Myocyte (in vitro differentiated cells): ENCODE data around the gene IGF2R. TPM values are rescaled to one million over a fixed set of nuclear protein-coding genes. Genes with fewer than 3 reads are reported as not detected.
"Not testable (repeated sequence)": the region's sequence is repeated elsewhere in the genome, so short reads cannot be mapped to it uniquely, and the experiment has no call there.

Experiments
- DNase-seq: peaks from one replicate; pipeline ENCODE4 v3.0.0-alpha.2; 2012; ENCODE audit warnings: low read depth
- polyA plus RNA-seq: library from polyadenylated mRNA; unstranded; fragments of >200 nt; gene quantifications from one replicate; pipeline ENCODE4 v1.2.1, GENCODE V29; 2012; ENCODE audit warnings: missing spikeins
- total RNA-seq: library from RNA; depleted of rRNA; stranded (reverse); fragments of >200 nt; gene quantifications from 2 replicates; pipeline ENCODE4 v1.2.3, GENCODE V29; 2014

The IGF2R gene, protein sequence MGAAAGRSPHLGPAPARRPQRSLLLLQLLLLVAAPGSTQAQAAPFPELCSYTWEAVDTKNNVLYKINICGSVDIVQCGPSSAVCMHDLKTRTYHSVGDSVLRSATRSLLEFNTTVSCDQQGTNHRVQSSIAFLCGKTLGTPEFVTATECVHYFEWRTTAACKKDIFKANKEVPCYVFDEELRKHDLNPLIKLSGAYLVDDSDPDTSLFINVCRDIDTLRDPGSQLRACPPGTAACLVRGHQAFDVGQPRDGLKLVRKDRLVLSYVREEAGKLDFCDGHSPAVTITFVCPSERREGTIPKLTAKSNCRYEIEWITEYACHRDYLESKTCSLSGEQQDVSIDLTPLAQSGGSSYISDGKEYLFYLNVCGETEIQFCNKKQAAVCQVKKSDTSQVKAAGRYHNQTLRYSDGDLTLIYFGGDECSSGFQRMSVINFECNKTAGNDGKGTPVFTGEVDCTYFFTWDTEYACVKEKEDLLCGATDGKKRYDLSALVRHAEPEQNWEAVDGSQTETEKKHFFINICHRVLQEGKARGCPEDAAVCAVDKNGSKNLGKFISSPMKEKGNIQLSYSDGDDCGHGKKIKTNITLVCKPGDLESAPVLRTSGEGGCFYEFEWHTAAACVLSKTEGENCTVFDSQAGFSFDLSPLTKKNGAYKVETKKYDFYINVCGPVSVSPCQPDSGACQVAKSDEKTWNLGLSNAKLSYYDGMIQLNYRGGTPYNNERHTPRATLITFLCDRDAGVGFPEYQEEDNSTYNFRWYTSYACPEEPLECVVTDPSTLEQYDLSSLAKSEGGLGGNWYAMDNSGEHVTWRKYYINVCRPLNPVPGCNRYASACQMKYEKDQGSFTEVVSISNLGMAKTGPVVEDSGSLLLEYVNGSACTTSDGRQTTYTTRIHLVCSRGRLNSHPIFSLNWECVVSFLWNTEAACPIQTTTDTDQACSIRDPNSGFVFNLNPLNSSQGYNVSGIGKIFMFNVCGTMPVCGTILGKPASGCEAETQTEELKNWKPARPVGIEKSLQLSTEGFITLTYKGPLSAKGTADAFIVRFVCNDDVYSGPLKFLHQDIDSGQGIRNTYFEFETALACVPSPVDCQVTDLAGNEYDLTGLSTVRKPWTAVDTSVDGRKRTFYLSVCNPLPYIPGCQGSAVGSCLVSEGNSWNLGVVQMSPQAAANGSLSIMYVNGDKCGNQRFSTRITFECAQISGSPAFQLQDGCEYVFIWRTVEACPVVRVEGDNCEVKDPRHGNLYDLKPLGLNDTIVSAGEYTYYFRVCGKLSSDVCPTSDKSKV (N-terminal part only)
- total RNA-seq = 81.3 and 85.3 TPM in 2 replicates
- polyA plus RNA-seq = 146 TPM

DNA sequence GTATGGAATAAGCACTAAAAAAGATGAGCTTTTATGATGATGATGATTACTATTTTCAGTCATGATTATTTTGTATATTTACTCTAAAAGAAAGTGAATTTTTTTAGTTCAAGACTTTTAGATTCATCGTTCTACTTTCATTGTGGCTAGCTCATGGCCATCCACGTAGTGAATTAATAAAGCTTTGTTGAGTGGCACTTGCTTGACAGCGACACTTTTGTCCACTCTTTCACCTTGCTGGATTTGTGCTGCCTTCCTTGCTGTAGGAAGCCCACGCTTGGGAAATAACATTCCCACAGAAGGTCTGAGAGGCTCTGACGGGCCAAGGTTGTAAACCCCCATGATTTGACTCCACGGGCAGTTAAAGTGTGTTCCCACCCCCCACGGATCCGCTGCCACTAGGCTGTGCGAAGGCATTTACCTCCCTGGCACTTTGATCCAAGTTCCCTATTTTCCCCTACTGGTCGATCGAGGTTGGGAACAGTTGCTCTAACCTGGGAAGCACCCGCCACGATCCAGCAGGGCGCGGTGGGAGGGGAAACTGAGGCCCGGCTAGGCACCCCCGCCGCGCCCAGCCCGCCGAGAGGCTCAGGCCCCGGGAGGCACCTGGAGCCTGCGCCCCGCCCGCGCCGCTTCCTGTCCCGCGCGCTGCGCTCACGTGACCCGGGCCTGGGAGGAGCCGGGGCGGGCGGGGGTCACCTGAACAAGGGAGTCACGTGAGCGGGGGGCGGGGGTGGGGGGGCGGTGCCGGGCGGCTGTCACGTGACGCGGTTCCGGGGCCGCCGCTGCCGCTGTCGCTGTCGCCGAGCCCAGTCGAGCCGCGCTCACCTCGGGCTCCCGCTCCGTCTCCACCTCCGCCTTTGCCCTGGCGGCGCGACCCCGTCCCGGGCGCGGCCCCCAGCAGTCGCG, at the start of gene IGF2R:
Gene IGF2R (plus strand): TSS at position 788 of the 909 bp plus-strand sequence. CDS start 165 bp downstream, outside the sequence.
- peak; percentile 88 for DNase-seq

DNA sequence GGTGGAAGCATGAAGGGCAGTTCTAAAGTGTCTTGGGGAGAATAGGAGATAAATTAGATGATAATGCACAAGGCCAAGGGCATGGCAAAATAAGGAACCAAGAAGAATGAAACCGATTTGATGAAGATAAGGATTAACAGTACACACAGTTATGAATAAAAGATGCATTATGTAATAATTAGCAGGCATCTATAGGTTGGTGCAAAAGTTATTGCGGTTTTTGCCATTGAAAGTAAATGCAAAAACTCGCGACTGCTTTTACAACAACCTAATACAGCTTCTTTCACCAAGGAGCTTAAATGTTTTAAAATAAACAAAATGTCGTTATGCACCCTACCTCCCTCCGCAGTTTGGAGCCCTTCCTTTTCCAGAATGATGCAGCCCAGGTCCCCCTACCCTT, 49.1 kb upstream of the IGF2R start:
- DNase-seq = no peak

GRCh38 chr6:159924150-159924549, 44.7 kb upstream of the IGF2R start:
- not testable (repeated sequence) for DNase-seq

DNA sequence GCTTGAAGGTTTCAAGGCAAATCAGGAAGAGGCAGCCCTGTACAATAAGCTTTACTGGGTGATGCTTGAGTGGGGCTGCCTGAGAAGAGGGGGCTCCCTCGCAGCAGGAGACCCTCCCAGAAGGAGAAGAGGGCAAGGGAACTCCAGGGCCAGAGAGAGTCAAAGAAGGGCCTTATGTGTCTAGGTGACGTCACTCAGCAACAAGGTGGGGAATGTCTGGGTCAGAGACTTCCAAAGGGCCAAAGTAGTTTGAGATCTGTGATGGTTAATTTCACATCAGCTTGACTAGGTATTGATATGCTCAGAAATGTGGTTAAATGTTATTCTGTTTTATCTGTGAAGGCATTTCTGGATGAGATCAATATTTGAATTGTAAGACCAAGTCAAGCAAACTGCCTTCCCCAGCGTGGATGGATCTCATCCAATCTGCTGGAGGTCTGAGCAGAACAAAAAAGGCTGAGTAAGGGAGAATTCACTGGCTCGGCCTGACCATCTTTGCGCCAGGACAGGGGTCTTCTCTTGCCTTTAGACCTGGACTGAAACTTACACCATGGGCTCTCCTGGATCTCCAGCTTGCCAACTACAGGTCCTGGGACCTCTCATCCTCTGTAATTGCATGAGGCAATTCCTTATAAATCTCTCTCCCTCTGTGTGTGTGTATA, 42.2 kb upstream of the IGF2R start:
- no peak for DNase-seq

GRCh38 chr6:159929819-159930218, 39.1 kb upstream of the IGF2R start:
- DNase-seq = peak; percentile 52

DNA sequence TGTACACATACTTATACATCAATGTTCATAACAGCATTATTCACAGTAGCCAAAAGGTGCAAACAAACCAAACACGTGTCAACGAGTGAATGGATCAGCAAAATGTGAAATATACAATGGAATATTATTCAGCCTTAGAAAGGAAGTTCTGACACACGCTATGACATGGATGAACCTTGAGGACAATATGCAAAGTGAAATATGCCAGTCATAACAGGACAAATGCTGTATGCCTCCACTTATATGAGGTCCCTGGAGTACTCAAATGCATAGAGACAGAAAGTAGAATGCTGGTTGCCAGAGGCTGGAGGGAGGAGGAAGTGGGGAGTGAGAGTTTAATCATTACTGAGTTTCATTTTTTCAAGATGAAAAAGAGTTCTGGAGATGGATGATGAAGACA, 37.8 kb upstream of the IGF2R start:
- DNase-seq = no peak

DNA sequence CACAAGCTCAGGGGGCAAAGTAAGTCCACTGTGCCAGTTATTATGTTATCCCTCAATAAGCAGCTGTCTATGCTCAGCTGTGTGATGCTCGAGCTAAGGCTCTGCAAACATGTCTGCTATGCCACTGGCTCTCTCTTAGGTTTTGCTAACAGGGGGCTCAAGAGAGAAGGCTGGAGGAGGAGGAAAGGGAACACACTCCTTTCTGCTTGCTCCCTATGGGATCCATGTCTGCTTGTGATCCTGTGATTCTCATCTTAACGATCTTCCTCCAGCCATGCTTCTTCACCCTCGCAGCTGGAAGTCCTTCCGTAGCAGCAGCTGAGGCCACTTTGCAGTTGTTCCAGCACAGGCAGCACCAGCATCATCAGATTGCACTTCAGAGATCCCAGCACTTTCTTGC, 37.0 kb upstream of the IGF2R start:
- no peak for DNase-seq

DNA sequence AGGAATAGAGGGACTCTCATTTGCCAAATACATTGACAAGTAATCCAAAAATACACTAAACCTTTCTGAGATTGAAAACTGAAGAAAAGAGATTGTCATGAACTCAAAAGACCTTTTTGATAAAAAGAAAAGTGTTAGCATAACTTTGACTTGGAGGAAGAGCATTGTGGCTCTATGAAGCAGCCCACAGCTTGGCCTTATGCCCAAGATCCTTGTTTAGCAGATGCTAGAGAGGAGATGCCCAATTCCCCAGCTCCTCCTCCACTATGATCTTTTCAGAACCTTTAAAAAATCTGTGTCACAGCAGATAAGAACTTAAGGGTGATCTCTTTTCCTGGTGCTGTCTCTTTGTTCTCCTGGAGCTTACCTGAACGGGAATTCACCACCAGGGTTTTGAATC, 35.8 kb upstream of the IGF2R start:
- DNase-seq = peak; percentile 67

- no peak for DNase-seq
These were observed 34.7 kb upstream of the IGF2R start for GRCh38 chr6:159934181-159934580.

GRCh38 chr6:159935065-159935464, 33.8 kb upstream of the IGF2R start:
- no peak for DNase-seq

- no peak for DNase-seq
These were observed 33.2 kb upstream of the IGF2R start for GRCh38 chr6:159935633-159936032.

- no peak for DNase-seq
These were observed 29.3 kb upstream of the IGF2R start for GRCh38 chr6:159939591-159940016.

- peak; percentile 87 for DNase-seq
These were observed 27.4 kb upstream of the IGF2R start for GRCh38 chr6:159941286-159942113.

GRCh38 chr6:159943101-159943632, 25.7 kb upstream of the IGF2R start:
- DNase-seq = peak; percentile 87

DNA sequence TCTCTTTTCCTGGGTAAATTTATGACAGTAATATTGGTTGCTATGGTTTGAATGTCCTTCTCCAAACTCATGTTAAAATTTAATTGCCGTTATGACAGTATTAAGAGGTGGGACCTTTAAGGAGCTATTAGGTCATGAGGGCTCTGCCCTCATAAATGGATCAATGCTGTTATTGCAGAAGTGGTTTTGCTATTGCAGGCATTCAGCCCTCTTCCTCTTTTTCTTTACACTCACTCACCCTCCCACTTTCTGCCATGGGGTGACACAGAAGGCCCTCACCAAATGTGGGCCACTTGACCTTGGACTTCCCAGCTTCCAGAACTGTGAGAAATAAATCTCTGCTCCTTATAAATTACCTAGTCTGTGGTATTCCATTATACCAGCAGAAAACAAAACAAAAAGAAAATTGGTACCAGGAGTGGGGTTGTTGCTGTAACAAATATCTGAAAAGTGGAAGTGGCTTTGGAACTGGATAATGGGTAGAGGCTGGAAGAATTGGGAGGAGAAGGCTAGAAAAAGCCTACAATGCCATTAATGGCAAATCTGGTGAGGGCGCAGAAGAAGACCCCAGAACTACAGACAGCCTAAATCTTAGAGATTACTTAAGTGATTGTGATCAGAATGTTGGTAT, 24.8 kb upstream of the IGF2R start:
- DNase-seq = no peak

- peak; percentile 83 for DNase-seq
These were observed 23.0 kb upstream of the IGF2R start for GRCh38 chr6:159945801-159946392.

DNA sequence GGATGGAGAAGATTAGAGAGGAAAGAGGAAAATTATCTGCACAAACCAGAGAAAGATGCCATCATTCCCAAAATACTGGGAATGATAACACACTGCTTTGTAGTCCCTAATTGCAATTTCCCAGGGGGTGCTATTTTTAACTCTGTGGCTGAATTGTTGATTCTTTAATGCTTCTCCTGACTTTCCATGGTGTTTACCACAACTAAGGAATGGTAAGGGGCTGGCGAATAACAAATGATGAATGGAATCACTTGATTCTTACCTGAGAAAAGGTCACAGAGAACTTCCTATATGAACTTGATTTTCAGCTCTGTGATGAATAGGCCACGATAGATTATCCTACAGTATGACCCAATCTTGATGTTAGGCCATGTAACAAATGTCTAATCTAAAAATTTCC, 22.0 kb upstream of the IGF2R start:
- DNase-seq = no peak

DNA sequence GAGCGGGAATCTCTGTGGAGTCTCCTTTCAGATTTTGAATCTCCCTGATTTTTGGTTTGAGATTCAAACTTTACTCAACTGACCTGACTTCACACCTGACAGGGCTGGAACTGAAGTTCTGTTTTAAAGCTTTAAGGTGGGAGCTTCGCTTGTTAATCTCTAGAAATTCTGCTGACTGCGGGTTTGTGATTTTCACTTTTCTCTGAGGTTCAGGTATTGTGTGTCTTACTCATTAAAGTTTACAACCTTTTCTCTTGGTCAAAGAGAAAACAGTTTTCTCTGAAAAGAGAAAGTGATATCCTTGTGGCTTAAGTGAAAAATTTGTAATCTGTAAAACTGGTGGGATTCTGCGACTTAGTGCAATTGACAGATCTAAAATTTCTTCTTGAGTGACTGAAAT, 20.7 kb upstream of the IGF2R start:
- DNase-seq = no peak
